Right hindlimb (tissue), 1 donor: ENCODE data around the gene TTC7B.
A peak's percentile ranks its signal among the peaks of the same experiment; 100 is the strongest.
"Not testable (repeated sequence)": the region's sequence is repeated elsewhere in the genome, so short reads cannot be mapped to it uniquely, and the experiment has no call there.

ENCODE experiments used
- DNase-seq: peaks from one replicate; pipeline ENCODE4 v3.0.0-alpha.2; 2018

TTC7B gene

GRCh38 chr14:90538095-90538494 lies 278.1 kb downstream of the TTC7B start:
- DNase-seq: no peak

GRCh38 chr14:90536511-90537191 lies 279.6 kb downstream of the TTC7B start:
- no peak for DNase-seq

- no peak for DNase-seq
Measured at GRCh38 chr14:90536092-90536491, 280.1 kb downstream of the TTC7B start.

DNA sequence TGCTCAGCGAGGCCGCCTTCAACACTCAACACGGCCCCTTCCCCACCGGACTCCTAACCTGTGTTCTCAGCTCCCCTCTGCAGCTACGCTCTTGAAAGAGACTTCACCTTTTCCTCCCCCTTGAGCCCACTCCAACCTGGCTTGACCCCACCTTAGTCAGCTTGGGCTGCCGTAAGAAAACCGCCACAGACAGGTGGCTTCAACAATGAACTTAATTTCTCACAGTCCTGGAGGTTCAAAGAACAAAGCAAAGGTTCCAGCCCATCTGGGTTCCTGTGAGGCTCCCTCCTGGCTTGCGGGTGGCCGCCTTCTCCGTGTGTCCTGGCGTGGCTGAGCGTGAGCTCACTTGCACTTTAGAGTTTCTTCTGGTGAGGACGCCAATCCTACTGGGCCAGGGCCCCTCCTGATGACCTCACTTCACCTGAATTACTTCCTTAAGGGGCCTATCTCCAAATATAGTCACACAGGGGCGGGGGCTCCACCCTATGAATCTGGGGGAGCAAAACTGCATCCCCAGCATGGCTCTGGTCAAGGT lies 280.6 kb downstream of the TTC7B start:
- no peak for DNase-seq

DNA sequence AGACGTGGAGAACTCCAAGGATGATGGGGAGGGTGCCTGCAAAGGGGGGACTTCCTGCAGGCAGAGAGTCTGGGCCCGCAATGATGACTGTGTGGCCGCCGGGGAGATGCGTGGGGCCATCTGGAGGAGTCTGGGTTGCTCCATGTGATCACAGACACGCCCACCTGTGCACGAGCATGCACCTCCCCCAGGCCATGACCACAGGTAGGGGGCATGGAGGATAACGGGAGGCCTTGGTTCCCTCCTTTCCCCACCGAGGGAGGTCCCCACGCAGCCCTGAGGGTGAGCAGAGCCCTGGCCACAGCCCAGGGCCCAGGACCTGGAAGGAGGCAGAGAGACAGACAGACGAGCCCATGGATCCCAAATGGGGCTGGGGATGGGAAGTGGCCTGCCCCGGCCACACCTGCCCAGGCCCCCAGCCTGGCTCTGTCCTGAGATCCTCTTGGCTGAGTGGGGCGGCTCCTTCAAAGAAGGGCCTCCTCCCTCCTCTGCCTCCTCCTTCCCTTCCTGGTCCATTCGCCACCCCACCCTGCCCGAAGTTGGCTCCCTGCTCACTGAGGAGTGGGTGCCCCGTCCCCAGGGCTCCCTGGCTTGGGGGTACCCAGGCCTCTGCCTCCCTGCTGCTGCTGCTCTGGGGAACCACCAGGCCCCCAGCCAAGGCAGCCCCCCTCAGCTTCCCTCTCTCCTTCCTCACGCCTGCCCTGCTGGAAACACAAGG lies 281.2 kb downstream of the TTC7B start:
- no peak for DNase-seq

GRCh38 chr14:90534091-90534837 lies 282.0 kb downstream of the TTC7B start:
- DNase-seq: peak; percentile 57

DNA sequence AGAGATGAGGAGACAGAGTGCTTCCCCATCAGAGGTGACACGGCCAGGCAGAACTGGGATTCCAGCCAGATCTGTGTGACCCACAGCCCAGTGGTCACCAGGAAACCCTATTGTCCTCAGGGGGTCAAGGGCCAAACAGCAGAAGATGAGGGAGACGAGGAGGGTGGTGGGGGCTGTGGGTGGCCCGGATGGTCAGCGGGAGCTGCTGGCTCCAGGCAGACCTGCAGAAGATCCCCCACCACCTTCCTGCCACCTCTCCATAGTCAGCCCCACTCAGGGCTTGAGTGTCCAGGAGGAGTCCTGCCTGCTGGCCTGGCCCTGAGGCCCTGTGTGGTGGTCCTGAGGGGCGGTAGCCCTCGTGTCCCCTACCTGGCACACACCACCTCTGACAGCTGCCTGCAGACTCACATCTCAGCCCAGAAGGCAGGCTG lies 282.6 kb downstream of the TTC7B start:
- DNase-seq: no peak

- DNase-seq: no peak
Measured at GRCh38 chr14:90532826-90533525, 283.3 kb downstream of the TTC7B start.

DNA sequence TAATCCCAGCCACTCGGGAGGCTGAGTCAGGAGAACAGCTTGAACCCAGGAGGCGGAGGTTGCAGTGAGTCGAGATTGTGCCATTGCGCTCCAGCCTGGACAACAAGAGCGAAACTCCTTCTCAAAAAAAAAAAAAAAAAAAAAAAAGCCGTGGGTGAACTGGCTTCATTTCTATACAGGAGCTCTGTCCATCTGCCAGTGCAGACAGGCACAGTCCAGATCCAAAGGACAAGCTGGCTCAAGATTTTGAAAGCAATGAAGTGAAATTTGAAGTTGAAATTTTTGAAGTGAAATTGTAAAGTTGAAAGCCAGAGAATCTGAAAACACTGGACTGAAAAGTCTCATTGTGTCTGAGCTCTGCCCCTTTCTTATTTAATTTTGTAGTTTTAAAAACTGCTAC lies 284.7 kb downstream of the TTC7B start:
- DNase-seq: no peak

- DNase-seq: no peak
Measured at GRCh38 chr14:90530523-90530922, 285.7 kb downstream of the TTC7B start.

DNA sequence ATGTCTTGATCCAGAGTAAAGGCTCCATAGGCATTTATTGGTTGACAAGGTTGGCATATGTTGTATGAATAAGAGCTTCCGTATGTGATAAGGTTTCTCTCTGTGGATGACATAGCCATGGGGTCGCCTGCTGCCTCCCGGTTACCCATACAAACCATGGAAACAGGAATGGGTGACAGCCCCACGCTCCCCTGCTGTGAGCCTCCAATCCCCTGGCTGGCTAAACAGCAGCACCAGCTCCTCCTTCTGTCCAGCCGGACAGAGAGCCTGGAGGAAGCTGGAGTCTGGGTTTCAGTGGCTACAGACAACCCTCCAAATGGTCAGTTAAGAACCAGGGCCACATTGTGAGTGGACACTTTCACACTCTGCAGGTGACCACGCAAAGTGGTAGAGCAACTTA lies 288.3 kb downstream of the TTC7B start:
- no peak for DNase-seq

GRCh38 chr14:90526536-90526935 lies 289.7 kb downstream of the TTC7B start:
- not testable (repeated sequence) for DNase-seq

DNA sequence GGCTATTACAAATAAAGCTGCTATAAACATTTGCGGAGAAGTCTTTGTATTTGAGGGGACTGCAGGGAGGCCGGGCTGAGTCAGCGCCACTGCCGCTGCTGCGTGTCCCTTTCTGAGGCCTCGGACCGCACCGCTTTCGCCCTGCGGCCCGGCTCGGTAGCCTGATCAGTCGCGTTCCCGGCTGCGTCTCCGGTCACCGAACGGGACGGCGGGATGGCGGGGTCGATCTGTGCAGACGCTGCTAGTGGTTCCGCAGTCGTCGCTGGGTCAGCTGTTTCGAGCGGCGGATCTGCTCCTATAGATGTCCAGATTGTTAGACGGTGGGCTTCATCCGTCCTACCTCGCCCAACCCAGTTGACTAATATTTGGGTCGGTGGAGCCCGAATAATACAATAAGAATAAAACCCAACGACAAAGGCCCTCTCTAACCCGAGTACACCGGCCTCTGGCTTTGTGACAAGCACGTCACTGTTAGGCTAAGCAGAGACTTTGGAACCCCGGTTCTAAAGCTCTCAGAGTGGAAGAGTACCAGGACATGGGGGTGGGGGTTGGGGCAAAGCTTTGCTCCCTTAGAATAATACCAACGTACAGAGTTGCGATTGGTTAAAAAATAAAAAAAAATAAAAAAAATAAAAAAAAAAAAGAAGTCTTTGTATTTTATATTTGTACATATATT lies 290.7 kb downstream of the TTC7B start:
- not testable (repeated sequence) for DNase-seq

DNA sequence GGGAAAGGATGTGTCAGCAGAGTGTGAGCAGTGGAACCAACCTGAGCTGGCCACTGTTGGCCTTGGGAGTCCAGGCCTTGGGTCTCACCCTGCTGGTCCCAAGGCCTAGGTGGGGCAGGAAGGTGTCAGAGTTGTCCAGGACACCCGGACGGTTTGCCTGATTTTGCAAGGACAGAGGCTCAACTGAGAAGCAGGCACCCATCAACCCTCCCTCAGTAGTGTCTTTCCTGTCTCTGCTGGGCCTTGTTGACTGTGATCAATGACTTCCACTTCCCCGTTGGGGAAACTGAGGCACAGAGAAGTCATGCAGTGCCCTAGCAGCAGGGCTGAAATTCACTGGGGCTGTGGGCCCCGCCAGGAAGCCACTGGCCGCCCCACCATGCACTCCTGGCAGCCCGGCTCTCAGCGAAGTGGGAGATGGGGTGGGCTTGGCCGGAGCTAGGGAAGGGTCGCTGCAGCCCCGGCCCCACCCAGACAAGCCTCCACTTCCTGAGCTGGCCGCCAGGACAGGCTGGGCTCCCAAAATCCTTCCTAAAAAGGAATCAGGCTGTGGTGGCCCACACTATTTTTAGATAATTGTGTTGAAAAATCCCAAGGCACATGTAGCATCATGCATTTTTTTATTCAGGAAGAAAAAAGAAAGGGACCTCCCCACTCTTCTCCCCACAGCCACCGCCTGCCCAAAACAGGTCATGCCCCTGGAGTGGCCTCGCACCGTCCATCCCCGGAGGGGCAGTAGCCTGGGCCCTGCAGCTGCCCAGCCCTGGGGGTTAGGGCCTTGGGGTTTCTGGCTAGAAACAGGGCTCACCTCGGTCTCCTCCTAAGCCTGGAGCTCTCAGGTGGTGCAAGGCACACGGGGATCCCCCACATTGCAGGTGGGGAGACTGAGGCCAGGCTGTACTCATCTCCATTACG lies 292.0 kb downstream of the TTC7B start:
- DNase-seq: no peak

- no peak for DNase-seq
Measured at GRCh38 chr14:90523544-90523943, 292.7 kb downstream of the TTC7B start.

GRCh38 chr14:90522571-90523191 lies 293.5 kb downstream of the TTC7B start:
- DNase-seq: peak; percentile 69

DNA sequence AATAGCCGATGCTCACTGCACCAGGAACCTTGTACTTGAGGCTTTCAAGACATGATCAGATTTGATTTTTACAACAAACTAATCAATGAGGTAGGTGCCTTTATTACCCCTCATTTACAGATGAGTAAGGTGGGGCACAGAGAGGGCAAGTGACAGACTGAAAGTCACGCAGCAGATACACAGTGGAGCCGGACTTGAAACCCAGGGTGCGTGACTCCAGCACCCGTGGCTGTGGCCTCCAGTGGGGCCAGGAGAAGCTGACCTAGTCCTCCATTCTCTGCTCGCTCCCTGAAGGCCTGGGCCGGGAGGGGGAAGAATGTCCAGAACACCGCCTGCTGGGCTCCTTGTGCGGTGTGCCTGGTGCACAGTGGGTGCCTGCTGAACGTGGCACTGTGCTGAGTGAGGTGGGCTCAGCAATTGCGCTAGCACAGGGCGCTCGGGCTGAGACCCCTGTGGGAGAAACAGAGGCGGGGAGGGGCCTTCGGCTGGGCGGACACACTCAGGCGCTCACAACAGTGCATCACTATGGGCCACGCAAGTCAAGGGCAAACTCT lies 294.2 kb downstream of the TTC7B start:
- DNase-seq: no peak

DNA sequence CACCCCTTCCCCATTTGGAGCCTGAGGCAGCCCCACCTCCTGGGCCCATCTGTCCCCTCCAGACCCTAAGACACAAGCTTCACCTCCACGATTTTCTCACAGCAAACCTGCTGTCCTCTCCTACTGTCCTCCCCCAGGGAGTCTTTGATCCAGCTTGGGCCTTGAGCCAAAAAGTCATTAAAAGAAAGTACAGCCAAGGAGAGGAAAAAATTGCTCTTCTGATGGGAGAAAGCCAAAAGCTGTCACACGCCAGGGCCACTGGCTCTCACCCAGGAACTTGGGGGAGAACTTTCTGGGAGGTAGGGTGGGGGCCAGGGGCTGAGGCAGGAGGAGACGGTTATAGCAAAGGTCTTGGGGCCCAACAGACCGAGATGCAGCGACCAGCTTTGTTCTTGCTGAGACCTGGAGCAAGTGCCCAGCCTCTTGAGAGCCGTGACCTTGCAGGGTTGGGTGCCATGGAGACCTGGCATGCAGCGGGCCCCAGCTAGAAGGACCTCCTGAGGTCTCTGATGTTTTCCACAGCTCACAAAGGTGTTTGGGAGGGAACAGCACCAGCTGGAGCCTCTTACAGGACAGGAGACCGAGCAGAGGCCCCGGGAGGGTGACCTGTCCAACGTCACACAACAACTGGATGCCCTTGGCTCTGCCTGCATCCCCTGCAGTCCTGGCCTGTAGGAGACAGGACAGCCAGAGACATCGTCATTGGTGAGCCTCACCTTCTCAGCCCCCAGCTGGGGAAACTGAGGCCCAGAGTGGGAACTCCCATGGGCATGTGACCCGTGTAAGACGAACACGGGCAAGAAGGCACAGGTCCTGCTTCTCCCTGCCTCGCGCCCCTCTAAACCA lies 294.9 kb downstream of the TTC7B start:
- DNase-seq: peak; percentile 67

- no peak for DNase-seq
Measured at GRCh38 chr14:90520326-90520725, 295.9 kb downstream of the TTC7B start.
